ENCODE results near the gene METTL25.

METTL25 gene

DNA sequence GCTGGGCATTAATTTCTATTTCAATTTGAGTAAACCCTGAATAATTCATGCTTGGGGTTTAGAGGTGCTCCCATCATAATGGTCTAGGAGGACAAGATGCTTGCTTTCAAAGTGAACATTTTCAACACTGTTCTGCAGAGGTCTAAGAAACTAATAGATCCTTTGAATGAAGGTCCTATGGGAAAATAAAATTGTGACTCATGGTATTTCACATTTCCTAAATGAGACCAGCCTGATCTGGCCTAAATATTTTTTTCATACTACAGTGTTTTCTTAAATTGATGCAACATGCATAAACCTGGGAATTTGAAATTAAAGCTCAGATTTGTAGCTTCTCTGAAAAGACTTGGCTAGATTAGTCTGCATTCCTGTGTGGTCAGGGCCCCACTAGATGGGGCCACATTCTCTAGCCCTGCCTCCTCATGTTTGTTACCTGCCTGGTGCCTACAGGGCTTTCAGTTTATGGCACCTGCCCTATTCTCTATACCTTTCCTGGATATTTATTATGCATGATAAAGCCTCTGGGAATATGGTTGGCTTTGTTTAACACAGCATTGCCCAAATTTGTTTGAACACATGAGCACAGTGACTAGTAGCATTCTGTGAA is 112.7 kb downstream of the METTL25 start:
- Histone ChIP-seq H3K79me2 (no peaks in the 10 kb centered on the region), H3K36me3 (ENCODE audit: control insufficient read depth, insufficient read depth, low read length) (no peaks in the 10 kb centered on the region), H2AFZ (no peak overlapping the region), H3K27ac (no peak overlapping the region), H3K9ac (no peak overlapping the region), H3K9me3 (ENCODE audit: control insufficient read depth, low read length) (no peaks in the 10 kb centered on the region), H3K27me3 (ENCODE audit: control insufficient read depth, insufficient read depth, low read length) (no peaks in the 10 kb centered on the region), H3K4me2 (ENCODE audit: low read length) (no peak overlapping the region), H3K4me3 (ENCODE audit: low read depth, low read length) (no peak overlapping the region), H3K4me1 (no peaks in the 10 kb centered on the region)
- TF ChIP-seq, protein P1, sequence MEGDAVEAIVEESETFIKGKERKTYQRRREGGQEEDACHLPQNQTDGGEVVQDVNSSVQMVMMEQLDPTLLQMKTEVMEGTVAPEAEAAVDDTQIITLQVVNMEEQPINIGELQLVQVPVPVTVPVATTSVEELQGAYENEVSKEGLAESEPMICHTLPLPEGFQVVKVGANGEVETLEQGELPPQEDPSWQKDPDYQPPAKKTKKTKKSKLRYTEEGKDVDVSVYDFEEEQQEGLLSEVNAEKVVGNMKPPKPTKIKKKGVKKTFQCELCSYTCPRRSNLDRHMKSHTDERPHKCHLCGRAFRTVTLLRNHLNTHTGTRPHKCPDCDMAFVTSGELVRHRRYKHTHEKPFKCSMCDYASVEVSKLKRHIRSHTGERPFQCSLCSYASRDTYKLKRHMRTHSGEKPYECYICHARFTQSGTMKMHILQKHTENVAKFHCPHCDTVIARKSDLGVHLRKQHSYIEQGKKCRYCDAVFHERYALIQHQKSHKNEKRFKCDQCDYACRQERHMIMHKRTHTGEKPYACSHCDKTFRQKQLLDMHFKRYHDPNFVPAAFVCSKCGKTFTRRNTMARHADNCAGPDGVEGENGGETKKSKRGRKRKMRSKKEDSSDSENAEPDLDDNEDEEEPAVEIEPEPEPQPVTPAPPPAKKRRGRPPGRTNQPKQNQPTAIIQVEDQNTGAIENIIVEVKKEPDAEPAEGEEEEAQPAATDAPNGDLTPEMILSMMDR (IDR thresholded peaks at IDR 0.05): no peak

DNA sequence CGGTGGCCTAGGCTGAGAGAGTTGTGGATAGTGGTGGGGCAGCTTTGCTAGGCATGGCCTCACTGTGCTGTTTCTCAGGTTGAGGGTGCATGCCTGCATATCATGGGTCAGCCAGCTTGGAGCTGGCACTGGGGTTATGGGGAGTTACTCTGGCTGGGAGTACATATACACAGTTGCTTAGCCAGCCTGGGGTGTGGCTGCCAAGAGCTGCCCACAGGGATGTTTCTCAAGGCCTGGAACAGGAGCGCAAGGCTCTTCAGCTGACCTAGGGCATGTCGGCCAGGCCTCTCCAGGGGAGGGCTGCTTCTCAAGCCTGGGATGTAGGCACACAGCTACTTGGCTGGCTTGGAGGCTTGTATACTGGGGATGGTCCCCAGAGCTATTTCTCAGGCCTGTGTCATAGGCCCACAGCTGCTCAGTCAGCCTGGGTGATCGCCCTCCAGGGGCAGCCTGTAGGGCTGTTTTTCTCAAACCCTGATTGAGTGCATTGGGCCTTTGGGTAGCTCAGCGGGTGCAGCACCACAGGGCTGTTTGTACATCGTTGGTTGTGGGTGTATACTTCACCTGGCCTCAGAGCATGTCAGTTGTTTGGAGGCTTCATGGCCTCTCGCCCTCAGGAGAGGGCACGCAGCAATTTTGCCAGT is 114.9 kb downstream of the METTL25 start:
- no peak overlapping the region for H3K4me3 ChIP-seq (ENCODE audit: low read depth, low read length)
- H3K36me3 ChIP-seq (ENCODE audit: control insufficient read depth, insufficient read depth, low read length): no peaks in the 10 kb centered on the region
- H3K79me2 ChIP-seq: no peaks in the 10 kb centered on the region
- no peaks in the 10 kb centered on the region for H3K4me1 ChIP-seq
- TF ChIP-seq, protein P1 (IDR thresholded peaks at IDR 0.05): no peak
- no peak overlapping the region for H3K9ac ChIP-seq
- H3K27ac ChIP-seq: no peak overlapping the region
- no peak overlapping the region for H2AFZ ChIP-seq
- H3K4me2 ChIP-seq (ENCODE audit: low read length): no peak overlapping the region
- no peaks in the 10 kb centered on the region for H3K27me3 ChIP-seq (ENCODE audit: control insufficient read depth, insufficient read depth, low read length)
- H3K9me3 ChIP-seq (ENCODE audit: control insufficient read depth, low read length): no peaks in the 10 kb centered on the region

DNA sequence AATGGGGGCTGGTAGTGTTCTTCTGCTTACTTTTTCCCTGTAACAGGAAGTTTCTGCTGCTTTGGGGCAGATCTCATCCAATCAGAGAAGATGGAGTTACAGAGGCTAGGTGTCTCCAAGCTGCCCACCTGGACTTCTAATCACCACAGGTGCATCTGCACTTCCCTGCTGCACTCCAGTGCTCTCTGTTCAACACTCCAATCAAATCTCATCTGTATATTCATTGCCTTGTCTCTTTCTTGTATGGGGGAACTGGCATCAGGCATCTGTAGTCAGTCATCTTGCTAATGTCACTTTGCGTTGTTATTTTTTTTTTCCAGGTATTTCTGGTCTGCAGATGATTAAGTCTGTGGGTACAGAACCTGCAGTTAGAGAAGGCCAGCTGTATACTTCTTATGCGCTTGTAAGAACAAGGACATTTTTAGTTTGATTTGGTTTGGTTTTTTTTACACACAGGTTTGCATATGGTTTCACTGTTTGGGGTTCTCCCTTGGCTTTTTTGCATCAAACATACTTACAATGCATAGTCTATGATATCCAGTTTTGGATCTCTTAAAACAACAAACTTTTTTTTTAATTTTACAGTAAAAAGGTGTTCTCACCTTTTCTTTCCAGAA is 116.0 kb downstream of the METTL25 start:
- TF ChIP-seq, protein P1 (IDR thresholded peaks at IDR 0.05): no peak
- Histone ChIP-seq H3K4me1 (no peaks in the 10 kb centered on the region), H3K36me3 (ENCODE audit: control insufficient read depth, insufficient read depth, low read length) (no peaks in the 10 kb centered on the region), H3K9ac (no peak overlapping the region), H3K4me3 (ENCODE audit: low read depth, low read length) (no peak overlapping the region), H3K27me3 (ENCODE audit: control insufficient read depth, insufficient read depth, low read length) (no peaks in the 10 kb centered on the region), H2AFZ (no peak overlapping the region), H3K9me3 (ENCODE audit: control insufficient read depth, low read length) (no peaks in the 10 kb centered on the region), H3K79me2 (no peaks in the 10 kb centered on the region), H3K4me2 (ENCODE audit: low read length) (no peak overlapping the region), H3K27ac (no peak overlapping the region)

DNA sequence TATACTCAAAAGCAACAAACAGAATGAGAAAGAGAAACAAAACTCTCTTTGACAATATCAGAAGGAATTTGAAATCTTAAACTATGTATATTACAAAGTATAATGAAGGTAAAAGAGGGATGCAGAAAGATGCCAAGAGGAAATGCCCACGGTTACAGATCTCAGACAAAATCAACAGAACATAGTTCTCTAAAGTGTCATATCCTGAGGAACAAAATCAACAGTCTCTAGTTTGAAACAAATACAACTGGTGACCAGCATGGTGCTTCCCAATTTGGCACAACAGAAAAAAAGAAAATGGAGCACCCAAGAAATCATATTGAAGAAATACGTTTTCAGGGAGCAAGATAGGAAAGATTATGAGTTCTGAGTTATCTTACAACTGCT is 116.5 kb downstream of the METTL25 start:
- Histone ChIP-seq H3K4me2 (ENCODE audit: low read length) (no peak overlapping the region), H3K27me3 (ENCODE audit: control insufficient read depth, insufficient read depth, low read length) (no peaks in the 10 kb centered on the region), H3K36me3 (ENCODE audit: control insufficient read depth, insufficient read depth, low read length) (no peaks in the 10 kb centered on the region), H3K9ac (no peak overlapping the region), H3K4me1 (no peaks in the 10 kb centered on the region), H3K9me3 (ENCODE audit: control insufficient read depth, low read length) (no peaks in the 10 kb centered on the region), H2AFZ (no peak overlapping the region), H3K4me3 (ENCODE audit: low read depth, low read length) (no peak overlapping the region), H3K27ac (no peak overlapping the region), H3K79me2 (no peaks in the 10 kb centered on the region)
- TF ChIP-seq, protein P1 (IDR thresholded peaks at IDR 0.05): no peak

Data from parathyroid adenoma (tissue), 2 donors.